ENCODE measurements around the gene CCR1. TPM values are rescaled to one million over a fixed set of nuclear protein-coding genes. Genes with fewer than 3 reads are reported as not detected.

Gene CCR1
- total and polyA plus RNA-seq, 2 experiments from 2014 or later, result not detected

GRCh38 chr3:46233194-46233593 lies 25.1 kb upstream of the CCR1 start (continued):
- TF ChIP-seq, protein P1, sequence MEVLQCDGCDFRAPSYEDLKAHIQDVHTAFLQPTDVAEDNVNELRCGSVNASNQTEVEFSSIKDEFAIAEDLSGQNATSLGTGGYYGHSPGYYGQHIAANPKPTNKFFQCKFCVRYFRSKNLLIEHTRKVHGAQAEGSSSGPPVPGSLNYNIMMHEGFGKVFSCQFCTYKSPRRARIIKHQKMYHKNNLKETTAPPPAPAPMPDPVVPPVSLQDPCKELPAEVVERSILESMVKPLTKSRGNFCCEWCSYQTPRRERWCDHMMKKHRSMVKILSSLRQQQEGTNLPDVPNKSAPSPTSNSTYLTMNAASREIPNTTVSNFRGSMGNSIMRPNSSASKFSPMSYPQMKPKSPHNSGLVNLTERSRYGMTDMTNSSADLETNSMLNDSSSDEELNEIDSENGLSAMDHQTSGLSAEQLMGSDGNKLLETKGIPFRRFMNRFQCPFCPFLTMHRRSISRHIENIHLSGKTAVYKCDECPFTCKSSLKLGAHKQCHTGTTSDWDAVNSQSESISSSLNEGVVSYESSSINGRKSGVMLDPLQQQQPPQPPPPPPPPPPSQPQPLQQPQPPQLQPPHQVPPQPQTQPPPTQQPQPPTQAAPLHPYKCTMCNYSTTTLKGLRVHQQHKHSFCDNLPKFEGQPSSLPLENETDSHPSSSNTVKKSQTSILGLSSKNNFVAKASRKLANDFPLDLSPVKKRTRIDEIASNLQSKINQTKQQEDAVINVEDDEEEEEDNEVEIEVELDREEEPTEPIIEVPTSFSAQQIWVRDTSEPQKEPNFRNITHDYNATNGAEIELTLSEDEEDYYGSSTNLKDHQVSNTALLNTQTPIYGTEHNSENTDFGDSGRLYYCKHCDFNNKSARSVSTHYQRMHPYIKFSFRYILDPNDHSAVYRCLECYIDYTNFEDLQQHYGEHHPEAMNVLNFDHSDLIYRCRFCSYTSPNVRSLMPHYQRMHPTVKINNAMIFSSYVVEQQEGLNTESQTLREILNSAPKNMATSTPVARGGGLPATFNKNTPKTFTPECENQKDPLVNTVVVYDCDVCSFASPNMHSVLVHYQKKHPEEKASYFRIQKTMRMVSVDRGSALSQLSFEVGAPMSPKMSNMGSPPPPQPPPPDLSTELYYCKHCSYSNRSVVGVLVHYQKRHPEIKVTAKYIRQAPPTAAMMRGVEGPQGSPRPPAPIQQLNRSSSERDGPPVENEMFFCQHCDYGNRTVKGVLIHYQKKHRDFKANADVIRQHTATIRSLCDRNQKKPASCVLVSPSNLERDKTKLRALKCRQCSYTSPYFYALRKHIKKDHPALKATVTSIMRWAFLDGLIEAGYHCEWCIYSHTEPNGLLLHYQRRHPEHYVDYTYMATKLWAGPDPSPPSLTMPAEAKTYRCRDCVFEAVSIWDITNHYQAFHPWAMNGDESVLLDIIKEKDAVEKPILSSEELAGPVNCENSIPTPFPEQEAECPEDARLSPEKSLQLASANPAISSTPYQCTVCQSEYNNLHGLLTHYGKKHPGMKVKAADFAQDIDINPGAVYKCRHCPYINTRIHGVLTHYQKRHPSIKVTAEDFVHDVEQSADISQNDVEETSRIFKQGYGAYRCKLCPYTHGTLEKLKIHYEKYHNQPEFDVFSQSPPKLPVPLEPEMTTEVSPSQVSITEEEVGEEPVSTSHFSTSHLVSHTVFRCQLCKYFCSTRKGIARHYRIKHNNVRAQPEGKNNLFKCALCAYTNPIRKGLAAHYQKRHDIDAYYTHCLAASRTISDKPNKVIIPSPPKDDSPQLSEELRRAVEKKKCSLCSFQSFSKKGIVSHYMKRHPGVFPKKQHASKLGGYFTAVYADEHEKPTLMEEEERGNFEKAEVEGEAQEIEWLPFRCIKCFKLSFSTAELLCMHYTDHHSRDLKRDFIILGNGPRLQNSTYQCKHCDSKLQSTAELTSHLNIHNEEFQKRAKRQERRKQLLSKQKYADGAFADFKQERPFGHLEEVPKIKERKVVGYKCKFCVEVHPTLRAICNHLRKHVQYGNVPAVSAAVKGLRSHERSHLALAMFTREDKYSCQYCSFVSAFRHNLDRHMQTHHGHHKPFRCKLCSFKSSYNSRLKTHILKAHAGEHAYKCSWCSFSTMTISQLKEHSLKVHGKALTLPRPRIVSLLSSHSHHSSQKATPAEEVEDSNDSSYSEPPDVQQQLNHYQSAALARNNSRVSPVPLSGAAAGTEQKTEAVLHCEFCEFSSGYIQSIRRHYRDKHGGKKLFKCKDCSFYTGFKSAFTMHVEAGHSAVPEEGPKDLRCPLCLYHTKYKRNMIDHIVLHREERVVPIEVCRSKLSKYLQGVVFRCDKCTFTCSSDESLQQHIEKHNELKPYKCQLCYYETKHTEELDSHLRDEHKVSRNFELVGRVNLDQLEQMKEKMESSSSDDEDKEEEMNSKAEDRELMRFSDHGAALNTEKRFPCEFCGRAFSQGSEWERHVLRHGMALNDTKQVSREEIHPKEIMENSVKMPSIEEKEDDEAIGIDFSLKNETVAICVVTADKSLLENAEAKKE (CRISPR knock-in tag; IDR thresholded peaks at IDR 0.05), result no peak
- TF ChIP-seq POLR2AphosphoS5 (IDR thresholded peaks at IDR 0.05; ENCODE audit: low read depth), result no peak
- no peak for TF ChIP-seq STAT1 (IDR thresholded peaks at IDR 0.05; ENCODE audit: unreplicated experiment)
- no peak for TF ChIP-seq NANOG (IDR thresholded peaks at IDR 0.05; ENCODE audit: borderline replicate concordance)
- TF ChIP-seq ZNF331 (CRISPR knock-in tag; IDR thresholded peaks at IDR 0.05; ENCODE audit: low read depth), result no peak
- no peak for TF ChIP-seq ZNF114 (CRISPR knock-in tag; IDR thresholded peaks at IDR 0.05)

DNA sequence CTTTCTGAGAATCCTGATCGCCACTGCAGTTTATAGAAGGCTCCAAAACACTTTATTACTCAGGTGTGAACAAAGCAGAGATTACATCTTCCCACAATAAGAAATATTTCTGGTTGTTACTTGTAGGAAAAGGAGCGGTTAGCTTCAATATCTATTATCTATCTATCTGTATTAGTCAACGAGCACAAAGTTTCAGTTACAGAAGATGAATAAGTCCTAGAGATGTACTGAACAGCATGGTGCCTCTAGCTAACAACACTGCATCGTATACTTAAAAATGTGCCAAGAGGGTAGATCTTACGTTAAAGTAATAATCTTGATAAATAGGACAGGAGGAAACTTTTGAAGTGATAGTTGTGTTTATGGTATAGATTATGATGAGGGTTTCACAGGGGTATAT lies 23.2 kb upstream of the CCR1 start:
- Histone ChIP-seq H3K27me3 (ENCODE audit: insufficient read depth) (no peaks in the 10 kb centered on the region), H3K4me1 (ENCODE audit: insufficient read depth) (no peaks in the 10 kb centered on the region), H3K36me3 (ENCODE audit: insufficient read depth) (no peaks in the 10 kb centered on the region), H2AFZ (no peak overlapping the region), H3K4me2 (no peak overlapping the region), H3F3A (replicated peaks; ENCODE audit: low read depth) (no peaks in the 10 kb centered on the region), H3K9me2 (ENCODE audit: insufficient read depth) (no peaks in the 10 kb centered on the region), H3K27ac (ENCODE audit: low read depth) (no peak overlapping the region), H3K4me3 (no peak overlapping the region), H4K20me1 (replicated peaks; ENCODE audit: insufficient read depth) (no peaks in the 10 kb centered on the region), H3K79me2 (replicated peaks; ENCODE audit: insufficient read depth) (no peaks in the 10 kb centered on the region)
- no peaks in the 10 kb centered on the region for H3K36me3 Mint-ChIP-seq (ENCODE audit: low read depth)
- peaks cover 3% of the 10 kb centered on the region; the same call in 1 of the 3 replicates for H3K9me3 Mint-ChIP-seq
- DNase-seq (ENCODE audit: low spot score) (no peak), ATAC-seq (no peak)
- no peak overlapping the region for H3K27ac Mint-ChIP-seq
- no peak overlapping the region for H3K4me3 Mint-ChIP-seq
- H3K4me1 Mint-ChIP-seq, result no peaks in the 10 kb centered on the region
- TF ChIP-seq REST (IDR thresholded peaks at IDR 0.05; ENCODE audit: unreplicated experiment) (no peak), JUNB (IDR thresholded peaks at IDR 0.05; ENCODE audit: unreplicated experiment) (no peak), EZH2phosphoT487 (IDR thresholded peaks at IDR 0.05; ENCODE audit: unreplicated experiment) (no peak), ZNF331 (CRISPR knock-in tag; IDR thresholded peaks at IDR 0.05; ENCODE audit: low read depth) (no peak), STAT1 (IDR thresholded peaks at IDR 0.05; ENCODE audit: unreplicated experiment) (no peak), EZH2 (IDR thresholded peaks at IDR 0.05; ENCODE audit: low read depth, unreplicated experiment) (no peak), ZNF114 (CRISPR knock-in tag; IDR thresholded peaks at IDR 0.05) (no peak)
- TF ChIP-seq, protein P2, sequence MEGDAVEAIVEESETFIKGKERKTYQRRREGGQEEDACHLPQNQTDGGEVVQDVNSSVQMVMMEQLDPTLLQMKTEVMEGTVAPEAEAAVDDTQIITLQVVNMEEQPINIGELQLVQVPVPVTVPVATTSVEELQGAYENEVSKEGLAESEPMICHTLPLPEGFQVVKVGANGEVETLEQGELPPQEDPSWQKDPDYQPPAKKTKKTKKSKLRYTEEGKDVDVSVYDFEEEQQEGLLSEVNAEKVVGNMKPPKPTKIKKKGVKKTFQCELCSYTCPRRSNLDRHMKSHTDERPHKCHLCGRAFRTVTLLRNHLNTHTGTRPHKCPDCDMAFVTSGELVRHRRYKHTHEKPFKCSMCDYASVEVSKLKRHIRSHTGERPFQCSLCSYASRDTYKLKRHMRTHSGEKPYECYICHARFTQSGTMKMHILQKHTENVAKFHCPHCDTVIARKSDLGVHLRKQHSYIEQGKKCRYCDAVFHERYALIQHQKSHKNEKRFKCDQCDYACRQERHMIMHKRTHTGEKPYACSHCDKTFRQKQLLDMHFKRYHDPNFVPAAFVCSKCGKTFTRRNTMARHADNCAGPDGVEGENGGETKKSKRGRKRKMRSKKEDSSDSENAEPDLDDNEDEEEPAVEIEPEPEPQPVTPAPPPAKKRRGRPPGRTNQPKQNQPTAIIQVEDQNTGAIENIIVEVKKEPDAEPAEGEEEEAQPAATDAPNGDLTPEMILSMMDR (conservative IDR thresholded peaks at IDR 0.05; ENCODE audit: low read depth in 2 of 2), result no peak
- peaks cover 2% of the 10 kb centered on the region for H3K27me3 Mint-ChIP-seq (ENCODE audit: insufficient read depth, low read depth, poor library complexity)
